Erythroblast (primary cell): ENCODE results near the gene BFSP2.

Experiments
- GATA1 ChIP-seq: IDR thresholded peaks from 2 replicates; pipeline ENCODE4 v1.6.1; 2011; ENCODE audit warnings: low read depth, mild to moderate bottlenecking, control low read depth, low read length, moderate library complexity
- POLR2A ChIP-seq: IDR thresholded peaks from 2 replicates; pipeline ENCODE4 v1.6.1; 2011; ENCODE audit warnings: mild to moderate bottlenecking, low read length

DNA sequence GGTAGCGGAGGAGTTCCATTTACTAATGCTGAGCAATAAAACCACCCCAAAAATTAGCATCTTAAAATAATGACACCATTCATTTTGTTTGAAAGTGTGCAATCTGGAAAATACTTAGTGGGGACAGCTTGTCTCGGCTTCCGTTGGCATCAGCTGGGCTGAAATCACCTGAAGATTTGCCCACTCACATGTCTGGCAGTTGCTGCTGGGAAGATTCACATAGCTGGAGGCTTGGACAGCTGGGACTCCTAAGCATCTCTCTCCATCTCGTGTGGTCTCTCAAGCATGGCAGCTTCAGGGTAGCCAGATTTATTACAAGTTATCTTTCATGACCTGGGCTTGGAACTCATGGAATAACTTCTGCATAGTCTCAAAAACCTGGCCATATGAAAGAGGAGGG lies 38.4 kb upstream of the BFSP2 start:
- TF ChIP-seq GATA1 = no peak
- TF ChIP-seq POLR2A = no peak
